ENCODE results near the gene NSUN3.
"Not testable (repeated sequence)": the region's sequence is repeated elsewhere in the genome, so short reads cannot be mapped to it uniquely, and the experiment has no call there.

The NSUN3 gene

DNA sequence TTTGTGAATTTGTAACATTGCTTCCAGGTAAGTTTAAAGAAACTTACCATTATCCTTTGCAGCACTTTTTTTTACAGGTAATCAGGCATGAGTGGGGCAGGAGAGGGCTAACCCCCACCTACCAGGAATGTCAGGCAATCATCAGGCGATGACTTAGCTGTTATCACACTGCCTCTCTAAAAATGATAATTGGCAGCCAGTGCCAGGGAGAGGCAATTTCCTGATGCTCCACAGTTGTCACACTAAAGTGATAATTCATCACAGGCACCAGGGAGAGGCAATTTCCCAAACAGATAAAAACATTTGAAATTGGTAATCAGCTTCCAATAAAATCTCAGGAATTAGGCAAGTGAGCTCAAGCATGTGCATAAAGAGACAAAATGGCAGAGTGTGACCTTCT lies 26.3 kb downstream of the NSUN3 start:
- Mint-ChIP-seq H3K27me3 (ENCODE audit: low read depth) (no peaks in the 10 kb centered on the region), H3K4me1 (ENCODE audit: low read depth) (no peaks in the 10 kb centered on the region), H3K27ac (no peak overlapping the region), H3K36me3 (ENCODE audit: low read depth) (peaks cover 28% of the 10 kb centered on the region), H3K9me3 (no peaks in the 10 kb centered on the region), H3K4me3 (no peak overlapping the region)

DNA sequence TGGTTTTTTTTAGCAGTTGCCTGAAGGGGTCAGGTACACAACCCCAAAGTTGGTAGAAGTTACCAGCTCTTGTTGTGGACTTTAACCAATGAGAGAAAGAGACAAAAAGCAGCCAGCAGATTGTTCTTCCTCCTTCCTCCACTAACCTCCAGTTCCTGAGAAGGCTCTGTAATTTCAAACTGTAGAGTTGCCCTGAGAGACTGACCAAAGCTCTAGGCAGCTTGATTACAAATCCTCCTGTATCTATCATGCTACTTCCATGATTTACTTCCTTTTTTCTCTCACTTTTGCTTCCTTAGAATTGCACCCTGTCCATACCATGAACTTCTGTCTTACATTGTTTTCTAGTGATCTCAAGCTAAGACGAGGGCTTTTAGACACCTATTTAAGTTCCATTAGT lies 29.2 kb downstream of the NSUN3 start:
- H3K36me3 Mint-ChIP-seq (ENCODE audit: low read depth), result peaks cover 24% of the 10 kb centered on the region
- H3K27ac Mint-ChIP-seq, result peak overlapping the region; percentile 55
- H3K4me1 Mint-ChIP-seq (ENCODE audit: low read depth), result no peaks in the 10 kb centered on the region
- no peak overlapping the region for H3K4me3 Mint-ChIP-seq
- H3K27me3 Mint-ChIP-seq (ENCODE audit: low read depth), result no peaks in the 10 kb centered on the region
- no peaks in the 10 kb centered on the region for H3K9me3 Mint-ChIP-seq

DNA sequence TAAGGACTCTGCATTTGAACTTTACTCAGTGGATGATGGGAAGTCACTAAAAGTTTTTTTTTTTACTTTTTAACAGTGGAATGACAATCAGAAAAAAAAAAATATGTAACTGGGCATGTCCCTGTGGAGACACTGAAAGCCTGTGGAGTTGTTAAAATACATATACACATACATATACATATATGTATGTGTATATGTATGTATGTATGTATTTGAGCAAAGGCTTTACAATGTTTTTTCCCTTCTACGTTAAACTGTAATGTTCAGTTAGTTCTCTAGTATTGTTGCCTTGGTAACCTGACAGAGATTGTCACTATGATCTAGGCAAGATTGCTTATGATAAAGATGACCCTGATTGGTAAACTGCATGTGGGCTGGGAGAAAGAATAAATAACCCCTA lies 30.3 kb downstream of the NSUN3 start:
- no peak overlapping the region for H3K27ac Mint-ChIP-seq
- H3K27me3 Mint-ChIP-seq (ENCODE audit: low read depth), result no peaks in the 10 kb centered on the region
- no peaks in the 10 kb centered on the region for H3K9me3 Mint-ChIP-seq
- peaks cover 2% of the 10 kb centered on the region for H3K4me1 Mint-ChIP-seq (ENCODE audit: low read depth)
- H3K4me3 Mint-ChIP-seq, result no peak overlapping the region
- H3K36me3 Mint-ChIP-seq (ENCODE audit: low read depth), result peaks cover 30% of the 10 kb centered on the region

DNA sequence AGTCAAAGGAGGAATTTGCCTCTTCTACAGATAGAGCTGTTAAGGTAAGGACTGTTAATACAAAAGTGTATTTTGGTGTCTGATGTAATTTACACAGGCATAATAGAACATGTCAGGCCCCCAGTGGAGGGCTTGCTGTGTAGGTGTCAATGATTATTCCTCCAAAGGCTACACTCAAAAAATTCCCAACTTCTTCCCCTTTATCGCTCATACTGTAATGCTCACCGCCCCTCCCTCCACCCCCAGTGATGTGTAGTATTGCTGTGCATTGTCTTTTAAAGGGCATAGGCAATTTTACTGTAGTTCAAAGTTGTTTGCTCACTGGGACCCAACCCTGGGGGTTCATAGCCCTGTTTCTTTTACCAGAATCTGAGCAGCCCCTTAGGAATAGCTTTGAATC lies 32.2 kb downstream of the NSUN3 start:
- no peak overlapping the region for H3K27ac Mint-ChIP-seq
- H3K9me3 Mint-ChIP-seq, result no peaks in the 10 kb centered on the region
- H3K4me1 Mint-ChIP-seq (ENCODE audit: low read depth), result peaks cover 8% of the 10 kb centered on the region
- H3K27me3 Mint-ChIP-seq (ENCODE audit: low read depth), result no peaks in the 10 kb centered on the region
- peaks cover 33% of the 10 kb centered on the region for H3K36me3 Mint-ChIP-seq (ENCODE audit: low read depth)
- no peak overlapping the region for H3K4me3 Mint-ChIP-seq

DNA sequence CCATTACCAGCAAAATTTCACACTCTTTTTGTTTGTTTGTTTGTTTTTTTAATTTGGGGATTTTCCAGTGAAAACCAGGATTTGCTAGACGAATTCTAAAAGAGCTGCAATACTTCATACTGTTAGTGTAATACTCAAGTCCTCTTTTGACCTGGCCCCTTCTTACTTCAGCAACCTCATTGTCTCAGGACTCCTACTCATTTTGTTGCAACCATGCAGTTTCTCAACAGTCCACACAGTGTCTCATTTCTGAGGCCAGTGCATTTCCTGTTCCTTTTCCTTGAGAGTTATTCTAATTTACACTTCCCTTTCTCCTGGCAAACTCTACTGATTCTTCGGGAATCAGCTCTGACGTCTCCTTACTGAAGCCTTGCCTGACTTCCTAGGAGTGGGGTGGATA lies 35.6 kb downstream of the NSUN3 start:
- H3K27ac Mint-ChIP-seq, result no peak overlapping the region
- H3K4me3 Mint-ChIP-seq, result no peak overlapping the region
- peaks cover 24% of the 10 kb centered on the region for H3K36me3 Mint-ChIP-seq (ENCODE audit: low read depth)
- peaks cover 8% of the 10 kb centered on the region for H3K4me1 Mint-ChIP-seq (ENCODE audit: low read depth)
- H3K9me3 Mint-ChIP-seq, result no peaks in the 10 kb centered on the region
- H3K27me3 Mint-ChIP-seq (ENCODE audit: low read depth), result no peaks in the 10 kb centered on the region

DNA sequence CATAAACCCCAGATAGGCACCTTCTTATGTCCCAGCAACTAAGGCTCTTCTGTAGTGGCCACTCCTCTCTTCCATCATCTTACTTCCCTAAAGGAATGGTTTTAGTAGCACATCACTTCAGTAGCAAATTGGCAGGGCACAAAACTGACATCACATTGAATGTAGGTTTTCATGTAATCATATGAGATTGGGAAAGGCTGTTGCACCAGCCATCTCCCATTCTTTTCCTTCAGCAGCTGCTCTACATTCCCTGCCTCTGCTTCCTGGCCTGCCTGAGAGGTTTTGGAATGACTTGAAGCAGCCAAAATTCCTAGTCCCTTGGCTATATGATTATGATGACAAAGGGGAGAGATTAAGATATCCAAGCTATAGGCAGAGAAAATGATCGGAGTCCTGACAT lies 36.5 kb downstream of the NSUN3 start:
- H3K4me1 Mint-ChIP-seq (ENCODE audit: low read depth), result peaks cover 8% of the 10 kb centered on the region
- H3K4me3 Mint-ChIP-seq, result no peak overlapping the region
- no peak overlapping the region for H3K27ac Mint-ChIP-seq
- H3K27me3 Mint-ChIP-seq (ENCODE audit: low read depth), result no peaks in the 10 kb centered on the region
- peaks cover 24% of the 10 kb centered on the region for H3K36me3 Mint-ChIP-seq (ENCODE audit: low read depth)
- no peaks in the 10 kb centered on the region for H3K9me3 Mint-ChIP-seq

DNA sequence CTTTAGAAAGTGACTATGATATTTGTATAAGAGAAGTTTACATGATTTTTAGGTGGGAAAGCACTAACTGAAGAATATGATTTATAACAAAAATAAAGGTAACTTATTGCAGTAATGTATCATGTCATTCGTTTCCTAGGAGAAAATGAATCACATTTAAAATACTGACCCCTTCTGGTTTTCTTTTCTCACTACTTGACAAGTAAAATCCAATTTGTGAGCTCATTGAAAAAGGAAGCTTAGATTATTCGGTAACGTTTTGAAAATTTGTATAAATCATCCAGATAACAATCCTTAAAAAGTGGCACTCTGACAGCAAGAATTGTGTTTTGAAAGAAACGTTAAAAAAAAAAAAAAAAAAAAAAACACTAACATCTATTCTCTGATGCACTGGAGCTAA lies 39.0 kb downstream of the NSUN3 start:
- Mint-ChIP-seq H3K9me3 (no peaks in the 10 kb centered on the region), H3K4me1 (ENCODE audit: low read depth) (peaks cover 8% of the 10 kb centered on the region), H3K27me3 (ENCODE audit: low read depth) (no peaks in the 10 kb centered on the region), H3K27ac (no peak overlapping the region), H3K4me3 (no peak overlapping the region), H3K36me3 (ENCODE audit: low read depth) (peaks cover 26% of the 10 kb centered on the region)

DNA sequence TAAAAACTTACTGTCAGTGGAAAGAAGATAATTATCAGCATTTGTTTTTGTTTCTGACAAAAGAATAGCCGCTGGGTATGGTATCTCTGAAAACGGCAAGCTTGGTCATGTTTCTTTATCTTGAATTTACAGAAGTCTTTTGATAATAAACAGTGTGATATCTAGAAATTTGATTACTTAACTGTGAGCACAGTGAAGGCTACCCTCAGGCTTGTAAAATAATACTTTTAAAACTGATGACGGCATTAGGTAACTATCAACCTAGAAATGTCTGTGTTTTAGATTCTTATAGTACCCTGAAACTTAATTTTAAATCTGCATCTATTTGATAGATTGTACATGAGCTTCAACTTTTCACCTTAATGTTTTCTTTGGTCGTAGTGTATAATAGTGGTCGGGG lies 43.4 kb downstream of the NSUN3 start:
- H3K4me1 Mint-ChIP-seq (ENCODE audit: low read depth), result no peaks in the 10 kb centered on the region
- no peak overlapping the region for H3K27ac Mint-ChIP-seq
- H3K27me3 Mint-ChIP-seq (ENCODE audit: low read depth), result no peaks in the 10 kb centered on the region
- no peaks in the 10 kb centered on the region for H3K9me3 Mint-ChIP-seq
- no peak overlapping the region for H3K4me3 Mint-ChIP-seq
- H3K36me3 Mint-ChIP-seq (ENCODE audit: low read depth), result peaks cover 5% of the 10 kb centered on the region

DNA sequence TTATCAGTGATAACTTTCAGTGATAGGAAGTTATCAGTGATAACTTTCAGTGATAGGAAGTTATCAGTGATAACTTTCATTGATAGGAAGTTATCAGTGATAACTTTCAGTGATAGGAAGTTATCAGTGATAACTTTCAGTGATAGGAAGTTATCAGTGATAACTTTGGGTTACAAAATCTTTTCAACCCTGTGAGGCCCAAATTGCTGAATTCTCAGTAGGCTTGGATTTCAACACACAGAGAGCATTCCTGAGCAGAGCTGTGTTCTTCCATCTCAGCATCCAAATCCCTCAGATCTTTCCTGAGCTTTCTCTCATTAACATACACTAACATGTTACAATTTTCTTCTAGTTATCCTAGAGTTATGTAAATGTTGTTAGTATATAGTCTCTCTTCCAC lies 47.4 kb downstream of the NSUN3 start:
- H3K27ac Mint-ChIP-seq; H3K4me3 Mint-ChIP-seq; H3K27me3 Mint-ChIP-seq (ENCODE audit: low read depth); H3K4me1 Mint-ChIP-seq (ENCODE audit: low read depth); H3K9me3 Mint-ChIP-seq: not testable (repeated sequence)
- peaks cover 13% of the 10 kb centered on the region for H3K36me3 Mint-ChIP-seq (ENCODE audit: low read depth)

DNA sequence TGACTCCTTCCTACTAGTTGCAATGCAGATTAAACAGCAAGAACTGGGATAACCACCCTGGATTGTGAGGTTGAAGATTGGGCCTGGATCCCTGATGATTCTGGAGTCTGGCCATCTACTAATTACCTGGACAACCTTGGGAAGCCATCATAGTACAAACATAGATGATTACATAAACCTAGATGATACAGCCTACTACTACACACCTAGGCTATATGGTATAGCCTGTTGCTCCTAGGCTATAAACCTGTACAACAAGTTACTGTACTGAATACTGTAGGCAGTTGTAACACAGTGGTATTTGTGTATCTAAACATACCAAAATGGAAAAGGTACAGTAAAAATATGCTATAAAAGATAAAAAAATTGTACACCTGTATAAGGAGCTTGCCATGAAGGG lies 48.0 kb downstream of the NSUN3 start:
- Mint-ChIP-seq H3K27ac (no peak overlapping the region), H3K27me3 (ENCODE audit: low read depth) (no peaks in the 10 kb centered on the region), H3K4me3 (no peak overlapping the region), H3K9me3 (no peaks in the 10 kb centered on the region), H3K36me3 (ENCODE audit: low read depth) (peaks cover 11% of the 10 kb centered on the region), H3K4me1 (ENCODE audit: low read depth) (peaks cover 2% of the 10 kb centered on the region)

DNA sequence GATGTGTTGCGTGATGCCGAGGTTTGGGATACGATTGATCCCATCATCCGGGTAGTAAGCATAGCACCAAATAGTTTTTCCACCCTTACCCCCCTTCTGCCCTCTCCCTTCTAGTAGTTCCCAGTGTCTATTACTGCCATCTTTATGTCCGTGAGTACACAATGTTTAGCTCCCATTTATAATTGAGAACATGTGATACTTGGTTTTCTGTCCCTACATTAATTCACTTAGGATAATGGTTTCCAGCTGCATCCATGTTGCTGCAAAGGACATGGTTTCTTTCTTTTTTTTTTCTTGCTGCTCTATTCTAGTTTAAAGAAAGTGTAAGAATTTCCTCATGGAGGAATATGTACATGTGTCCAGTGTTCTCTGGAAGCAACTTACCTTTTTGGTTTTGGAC lies 51.8 kb downstream of the NSUN3 start:
- Mint-ChIP-seq H3K36me3 (ENCODE audit: low read depth) (peaks cover 11% of the 10 kb centered on the region), H3K4me1 (ENCODE audit: low read depth) (peaks cover 2% of the 10 kb centered on the region), H3K9me3 (no peaks in the 10 kb centered on the region), H3K27me3 (ENCODE audit: low read depth) (no peaks in the 10 kb centered on the region), H3K27ac (no peak overlapping the region), H3K4me3 (no peak overlapping the region)

DNA sequence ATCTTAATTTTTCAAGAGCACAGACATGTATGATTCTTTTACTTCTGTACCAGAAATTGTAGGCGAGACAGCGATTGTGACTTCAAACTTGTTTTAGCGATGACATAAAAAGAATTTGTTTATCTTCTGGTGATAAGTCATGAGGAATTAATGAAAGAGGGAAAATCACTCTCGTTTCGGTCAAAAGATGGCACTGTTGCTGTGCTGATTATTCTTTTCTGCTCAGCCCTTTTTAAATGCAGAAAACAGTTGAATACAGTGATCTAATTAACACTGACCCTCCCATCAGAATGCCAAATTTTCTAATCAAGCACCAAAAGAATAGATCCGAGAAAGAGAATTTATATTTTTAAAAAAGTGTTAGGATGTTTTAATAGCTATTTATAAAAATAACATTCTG lies 52.6 kb downstream of the NSUN3 start:
- peaks cover 11% of the 10 kb centered on the region for H3K36me3 Mint-ChIP-seq (ENCODE audit: low read depth)
- H3K27me3 Mint-ChIP-seq (ENCODE audit: low read depth), result no peaks in the 10 kb centered on the region
- peaks cover 2% of the 10 kb centered on the region for H3K4me1 Mint-ChIP-seq (ENCODE audit: low read depth)
- no peak overlapping the region for H3K4me3 Mint-ChIP-seq
- H3K9me3 Mint-ChIP-seq, result no peaks in the 10 kb centered on the region
- no peak overlapping the region for H3K27ac Mint-ChIP-seq

DNA sequence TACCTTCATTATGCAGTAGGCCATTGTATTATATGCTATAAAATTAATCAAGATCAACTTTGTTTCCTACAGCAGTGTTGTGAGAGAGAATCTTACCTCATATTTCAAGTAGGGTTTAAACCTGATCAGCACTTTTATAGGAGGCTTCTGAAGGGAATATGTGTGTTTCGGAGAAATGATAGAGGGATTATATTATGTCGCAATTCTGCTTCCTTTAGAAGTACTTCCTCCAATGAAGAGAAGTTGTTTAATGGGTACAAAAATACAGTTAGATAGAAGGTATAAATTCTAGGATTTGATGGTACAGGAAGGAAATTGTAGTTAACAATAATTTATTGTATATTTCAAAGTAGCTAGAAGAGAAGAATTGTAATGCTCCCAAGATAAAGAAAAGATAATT lies 54.9 kb downstream of the NSUN3 start:
- Mint-ChIP-seq H3K9me3 (no peaks in the 10 kb centered on the region), H3K27ac (no peak overlapping the region), H3K4me3 (no peak overlapping the region), H3K27me3 (ENCODE audit: low read depth) (no peaks in the 10 kb centered on the region), H3K36me3 (ENCODE audit: low read depth) (peaks cover 1% of the 10 kb centered on the region), H3K4me1 (ENCODE audit: low read depth) (peaks cover 2% of the 10 kb centered on the region)

DNA sequence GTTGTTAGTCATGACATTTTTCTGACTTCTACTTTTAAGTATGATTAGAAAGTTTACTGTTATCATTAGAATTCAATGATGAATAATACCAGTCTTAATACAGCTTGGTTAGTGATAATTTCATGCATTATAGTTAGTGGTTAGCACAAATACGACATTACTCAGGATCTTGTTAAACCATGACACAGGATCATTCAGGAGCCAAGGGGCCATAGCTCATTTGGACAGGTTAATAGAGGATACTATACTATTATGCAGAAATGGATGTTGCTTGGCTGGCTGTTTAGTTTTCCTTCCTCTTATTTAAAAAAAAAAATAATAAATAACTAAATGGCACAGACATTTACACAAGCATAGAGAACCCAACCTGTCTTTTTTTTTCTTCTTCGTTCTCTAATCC lies 55.5 kb downstream of the NSUN3 start:
- H3K27ac Mint-ChIP-seq, result no peak overlapping the region
- no peaks in the 10 kb centered on the region for H3K4me1 Mint-ChIP-seq (ENCODE audit: low read depth)
- H3K27me3 Mint-ChIP-seq (ENCODE audit: low read depth), result no peaks in the 10 kb centered on the region
- H3K36me3 Mint-ChIP-seq (ENCODE audit: low read depth), result no peaks in the 10 kb centered on the region
- no peak overlapping the region for H3K4me3 Mint-ChIP-seq
- H3K9me3 Mint-ChIP-seq, result no peaks in the 10 kb centered on the region

DNA sequence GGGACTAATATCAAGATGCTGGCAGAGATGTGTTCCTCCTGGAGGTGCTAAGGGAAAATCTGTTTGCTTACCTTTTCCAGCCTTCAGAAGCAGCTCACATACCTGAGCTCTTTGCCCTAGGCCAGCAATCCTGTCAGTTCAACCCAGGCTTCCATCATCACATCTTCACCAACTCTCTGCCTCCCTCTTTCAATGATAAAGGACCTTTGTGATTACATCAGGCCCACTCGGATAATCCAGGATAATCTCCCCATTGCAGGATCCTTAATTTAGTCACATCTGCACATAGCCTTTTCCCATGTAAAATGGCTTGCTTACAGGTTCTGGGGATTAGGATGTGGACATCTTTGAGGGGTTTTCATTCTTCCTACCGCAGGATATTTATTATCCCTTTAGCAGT lies 58.3 kb downstream of the NSUN3 start:
- no peaks in the 10 kb centered on the region for H3K27me3 Mint-ChIP-seq (ENCODE audit: low read depth)
- no peak overlapping the region for H3K27ac Mint-ChIP-seq
- peaks cover 3% of the 10 kb centered on the region for H3K4me1 Mint-ChIP-seq (ENCODE audit: low read depth)
- H3K36me3 Mint-ChIP-seq (ENCODE audit: low read depth), result peaks cover 6% of the 10 kb centered on the region
- H3K4me3 Mint-ChIP-seq, result no peak overlapping the region
- no peaks in the 10 kb centered on the region for H3K9me3 Mint-ChIP-seq

DNA sequence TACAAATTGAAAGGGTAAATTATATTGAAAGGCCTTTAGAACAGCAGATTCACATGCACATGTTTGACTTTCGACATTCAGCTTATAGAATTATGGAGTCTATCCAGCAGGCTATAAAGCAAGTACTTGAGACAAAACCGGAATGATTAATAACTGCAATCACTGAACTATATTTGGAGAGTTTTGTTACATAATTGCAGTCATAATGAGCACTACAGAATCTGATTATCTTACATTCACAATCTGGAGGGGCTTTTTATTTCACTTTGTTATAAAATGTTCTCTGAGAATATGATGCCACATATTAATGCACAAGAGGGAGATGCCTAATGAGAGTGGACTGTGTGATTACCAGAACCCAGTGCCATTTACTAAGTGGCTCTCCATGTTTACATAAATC lies 64.3 kb downstream of the NSUN3 start:
- Mint-ChIP-seq H3K27ac (no peak overlapping the region), H3K4me1 (ENCODE audit: low read depth) (peaks cover 3% of the 10 kb centered on the region), H3K4me3 (no peak overlapping the region), H3K36me3 (ENCODE audit: low read depth) (peaks cover 11% of the 10 kb centered on the region), H3K9me3 (no peaks in the 10 kb centered on the region), H3K27me3 (ENCODE audit: low read depth) (no peaks in the 10 kb centered on the region)

Data from T-helper 1 cell treated with Interleukin-12 subunit alpha and Interleukin-12 subunit beta and Interleukin-4 antibody, amounts not matched to agents 30 μg/mL and 1 μg/mL, for 36 hours (primary cell).